ENCODE results near the gene BTRC. TPM values are rescaled to one million over a fixed set of nuclear protein-coding genes. Genes with fewer than 3 reads are reported as not detected.

BTRC gene
- total RNA-seq, 1 donor: 6.7 TPM

DNA sequence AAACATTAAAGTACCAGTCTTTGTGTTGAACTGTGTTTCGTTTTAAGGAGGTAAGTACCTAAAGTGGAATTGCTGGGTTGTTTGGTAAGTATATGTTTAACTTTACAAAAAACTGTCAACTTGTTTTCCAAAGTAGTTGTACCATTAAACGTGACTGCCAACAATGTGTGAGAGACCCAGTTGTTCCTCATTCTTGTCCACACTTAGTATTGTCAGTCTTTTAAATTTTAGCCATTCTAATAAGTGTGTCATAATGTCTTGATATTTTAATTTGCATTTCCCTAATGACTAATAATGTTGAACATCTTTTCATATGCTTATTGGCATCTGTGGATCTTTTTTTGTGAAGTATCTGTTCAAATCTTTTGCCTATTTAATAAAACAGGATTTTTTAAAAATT is 159.8 kb downstream of the BTRC start:
- no peak for DNase-seq (ENCODE audit: low read depth in 2 of 3, low spot score in 2 of 3)

DNA sequence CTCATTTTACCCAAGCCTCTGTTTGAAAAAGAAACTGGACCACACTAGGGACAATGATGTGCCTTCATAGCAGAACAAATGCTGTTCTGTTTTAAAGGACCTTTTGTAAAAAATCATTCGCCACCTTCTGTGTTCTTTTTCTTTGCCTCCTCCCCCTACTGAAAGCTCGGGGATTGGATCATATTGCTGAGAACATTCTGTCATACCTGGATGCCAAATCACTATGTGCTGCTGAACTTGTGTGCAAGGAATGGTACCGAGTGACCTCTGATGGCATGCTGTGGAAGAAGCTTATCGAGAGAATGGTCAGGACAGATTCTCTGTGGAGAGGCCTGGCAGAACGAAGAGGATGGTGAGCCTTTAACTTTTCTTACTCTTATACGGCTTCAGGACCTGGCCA is 171.9 kb downstream of the BTRC start:
- no peak for DNase-seq (ENCODE audit: low read depth in 2 of 3, low spot score in 2 of 3)

DNA sequence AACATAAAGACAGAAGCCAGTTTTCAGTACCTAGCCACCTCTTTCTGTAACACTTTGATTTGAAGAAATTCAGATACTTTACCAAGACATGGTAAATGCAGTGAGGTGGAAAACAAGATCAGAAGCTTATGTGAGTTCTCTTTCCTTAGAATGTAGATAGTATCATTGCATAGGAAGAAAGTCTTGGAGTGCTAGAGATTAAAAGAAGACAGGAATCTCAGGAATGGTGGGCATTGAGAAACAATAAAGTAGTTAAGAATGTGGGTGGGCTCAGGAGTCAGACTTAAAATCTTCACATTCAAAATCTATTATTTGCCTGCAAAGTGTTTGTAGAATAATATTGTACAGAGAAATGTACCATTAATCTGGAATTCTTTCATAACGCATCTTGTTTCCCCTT is 175.2 kb downstream of the BTRC start:
- DNase-seq (ENCODE audit: low read depth in 2 of 3, low spot score in 2 of 3): no peak

DNA sequence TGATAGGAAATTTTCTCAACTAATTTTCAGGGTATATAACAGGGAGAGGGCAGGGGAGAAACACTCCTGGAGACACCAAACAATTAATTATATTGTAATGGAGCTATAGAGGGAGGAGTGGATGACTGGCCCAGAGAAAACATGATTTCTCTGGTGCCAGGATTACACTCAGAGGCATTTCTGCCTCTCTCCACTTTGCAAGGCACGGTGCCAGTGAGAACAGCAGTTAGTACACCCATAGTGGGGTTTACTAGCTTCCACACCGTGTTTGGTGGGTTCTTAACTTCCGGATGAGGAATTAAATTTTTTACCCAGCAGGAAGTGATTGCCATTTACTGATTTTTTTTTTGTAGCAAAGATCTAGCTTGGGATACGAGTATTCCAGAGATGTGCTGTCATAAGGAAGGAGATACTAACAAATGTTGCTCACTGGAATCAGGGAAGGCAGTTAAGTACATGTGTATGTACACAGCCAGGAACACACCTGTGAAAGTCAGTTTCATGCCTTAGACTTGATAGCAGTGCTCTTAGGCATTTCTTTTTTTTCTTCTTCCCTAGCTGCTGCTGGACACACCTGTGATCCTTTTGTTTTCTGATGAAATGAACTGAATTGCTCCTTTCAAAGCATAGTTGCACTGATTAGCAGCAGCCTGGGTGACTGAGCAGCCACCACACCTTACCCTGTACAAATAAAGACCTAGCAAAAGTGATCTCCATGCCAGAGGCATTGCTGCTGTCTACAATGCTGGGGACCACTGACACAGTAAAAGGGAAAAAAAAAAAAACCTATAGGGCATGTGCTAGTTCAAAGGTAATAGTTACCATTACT is 176.0 kb downstream of the BTRC start:
- DNase-seq (ENCODE audit: low read depth in 2 of 3, low spot score in 2 of 3): no peak

DNA sequence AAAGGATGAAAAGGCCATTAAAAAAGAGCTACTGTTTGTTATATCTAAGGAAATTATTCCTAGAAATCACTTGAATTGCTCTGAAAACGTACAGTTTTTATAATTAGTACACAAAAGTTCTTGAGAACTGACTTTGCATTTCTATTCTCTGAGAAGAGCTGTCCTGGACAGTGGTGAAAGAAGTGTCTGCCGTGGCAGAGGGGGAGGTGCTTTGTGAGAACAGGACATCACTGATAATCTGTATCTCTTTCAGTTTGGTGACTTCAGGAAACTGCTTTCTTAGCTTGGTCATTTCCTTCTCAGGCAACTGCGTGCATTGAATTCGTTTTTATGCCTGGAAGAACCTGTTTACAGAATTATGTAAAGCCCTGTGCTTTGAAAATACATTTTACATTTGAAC is 182.0 kb downstream of the BTRC start:
- peak in 2 of 3 donors; percentile 49 to 76 for DNase-seq (ENCODE audit: low read depth in 2 of 3, low spot score in 2 of 3)

DNA sequence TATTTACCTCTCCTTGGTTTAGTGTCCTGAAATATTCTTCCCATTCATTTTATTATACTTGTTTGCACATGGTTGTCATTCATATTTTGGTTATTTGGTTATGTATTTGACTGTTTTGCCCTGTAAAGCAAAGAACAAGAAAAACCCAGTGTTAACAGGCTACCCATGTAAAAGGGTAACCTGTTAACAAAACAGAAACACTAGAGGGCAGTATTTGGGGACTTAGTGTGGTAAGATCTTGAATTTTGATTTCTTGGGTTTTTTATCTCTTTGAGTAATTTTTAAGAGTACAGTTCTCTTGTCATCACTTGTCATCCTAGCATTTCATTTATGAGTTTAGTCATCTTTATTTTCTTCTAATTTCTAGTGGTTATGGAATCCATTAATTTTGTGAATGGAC is 182.8 kb downstream of the BTRC start:
- peak; percentile 7 to 63 (median 21) for DNase-seq (ENCODE audit: low read depth in 2 of 3, low spot score in 2 of 3)

DNA sequence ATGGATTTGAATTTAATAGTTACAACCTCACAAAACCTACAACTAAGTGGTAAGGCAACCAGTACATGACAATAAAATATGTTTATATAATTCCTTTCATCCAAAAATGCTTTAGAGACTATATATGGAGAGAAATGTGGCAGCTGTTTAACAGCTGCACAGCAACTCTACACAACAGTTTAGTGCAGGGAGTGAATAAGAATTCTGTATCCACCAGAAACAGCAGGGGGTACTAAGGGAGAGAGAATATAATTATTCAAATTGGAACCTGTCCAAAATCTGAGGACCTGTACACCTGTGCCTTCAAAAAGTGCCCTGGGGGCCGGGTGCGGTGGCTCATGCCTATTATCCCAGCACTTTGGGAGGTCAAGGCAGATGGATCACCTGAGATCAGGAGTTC is 184.5 kb downstream of the BTRC start:
- no peak for DNase-seq (ENCODE audit: low read depth in 2 of 3, low spot score in 2 of 3)

DNA sequence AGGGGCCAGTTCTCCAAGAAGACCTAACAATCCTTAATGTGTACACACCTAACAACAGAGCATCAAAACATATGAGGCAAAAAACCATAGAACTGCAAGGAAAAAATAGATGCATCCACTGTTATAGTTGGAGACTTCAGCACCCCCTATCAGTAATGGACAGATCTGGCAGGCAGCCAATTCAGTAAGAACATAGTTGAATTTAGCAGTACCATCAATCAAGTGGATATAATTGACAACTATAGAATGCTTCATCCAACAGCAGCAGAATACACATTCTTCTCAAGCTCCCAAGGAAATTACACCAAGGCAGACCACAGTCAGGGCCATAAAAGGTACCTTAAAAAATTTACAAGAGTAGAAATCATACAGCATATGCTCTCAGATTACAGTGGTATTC is 191.9 kb downstream of the BTRC start:
- DNase-seq (ENCODE audit: low read depth in 2 of 3, low spot score in 2 of 3): no peak

DNA sequence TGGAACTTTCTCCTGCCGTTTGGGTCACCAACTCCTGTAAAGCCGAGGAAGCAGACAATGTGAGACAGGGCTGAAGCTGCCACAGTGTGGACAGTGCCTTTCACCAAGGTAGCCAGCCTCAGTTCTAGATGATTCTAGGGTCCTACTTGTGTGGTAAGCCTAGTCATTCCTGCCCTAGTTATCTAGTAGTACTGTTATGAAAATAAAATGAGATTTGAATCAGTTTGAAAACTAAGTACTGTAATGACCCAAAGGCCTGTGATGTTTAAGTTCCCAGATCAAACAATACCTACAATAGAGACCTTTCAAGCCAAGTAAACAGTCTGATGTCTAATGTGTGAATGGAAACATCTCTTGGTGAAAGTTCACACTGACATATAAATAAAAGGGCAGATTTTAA is 197.0 kb downstream of the BTRC start:
- DNase-seq (ENCODE audit: low read depth in 2 of 3, low spot score in 2 of 3): no peak

DNA sequence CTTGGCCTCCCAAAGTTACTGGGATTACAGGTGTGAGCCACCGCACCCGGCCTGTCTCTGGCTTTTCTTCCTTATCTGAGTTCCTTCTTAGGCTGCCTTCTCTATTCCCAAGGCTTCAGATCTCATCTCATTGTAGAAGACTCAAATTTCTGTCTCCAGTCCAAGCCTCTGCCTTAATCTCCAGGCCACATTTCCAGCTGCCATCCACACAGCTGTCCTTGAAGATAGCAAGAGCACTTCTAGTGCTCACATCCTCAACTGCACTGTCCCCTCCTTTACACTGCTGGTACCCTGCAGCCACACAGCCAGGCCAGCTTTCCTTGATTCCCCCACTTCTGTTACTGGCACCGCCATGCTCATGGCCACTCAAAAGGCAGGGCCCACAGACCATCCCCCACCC is 198.5 kb downstream of the BTRC start:
- no peak for DNase-seq (ENCODE audit: low read depth in 2 of 3, low spot score in 2 of 3)

DNA sequence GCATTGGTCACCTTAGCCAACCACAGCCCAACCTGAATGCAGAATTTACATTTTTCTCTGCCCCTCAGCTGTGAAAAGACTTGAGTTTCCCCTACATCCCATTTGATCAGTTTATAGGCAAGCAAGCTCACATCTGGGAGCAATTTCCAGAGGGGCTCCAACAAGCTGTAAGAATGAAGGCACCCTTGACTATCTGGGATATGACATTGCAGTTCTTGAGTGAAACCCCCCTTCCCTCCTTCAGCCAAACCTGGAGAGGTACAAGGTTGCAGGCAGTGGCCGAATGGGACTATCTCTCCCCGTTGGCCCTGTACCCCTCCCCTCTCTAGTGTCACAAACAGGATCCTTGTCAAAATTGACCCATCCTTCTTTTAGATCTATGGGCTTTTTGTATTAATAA is 203.6 kb downstream of the BTRC start:
- no peak for DNase-seq (ENCODE audit: low read depth in 2 of 3, low spot score in 2 of 3)

DNA sequence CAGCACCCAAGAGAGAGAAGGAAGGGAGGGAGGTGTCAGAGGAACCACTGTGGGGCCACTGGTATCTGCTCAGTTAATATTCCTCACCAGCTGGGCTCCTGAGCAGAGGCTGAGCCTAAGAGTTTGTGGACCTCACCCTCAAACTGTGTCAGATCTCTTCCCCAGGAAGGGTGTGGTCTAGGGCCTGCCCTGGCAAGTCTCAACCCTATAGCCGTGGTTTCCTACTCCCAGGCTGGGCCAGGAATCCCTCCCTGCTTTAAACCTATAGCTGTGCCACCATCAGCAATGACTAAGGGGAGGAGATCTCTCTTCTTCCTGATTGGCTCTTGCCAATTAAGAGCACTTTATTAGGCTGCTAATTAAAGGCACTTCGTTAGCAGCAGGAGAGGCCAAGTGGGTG is 204.2 kb downstream of the BTRC start:
- DNase-seq (ENCODE audit: low read depth in 2 of 3, low spot score in 2 of 3): no peak

DNA sequence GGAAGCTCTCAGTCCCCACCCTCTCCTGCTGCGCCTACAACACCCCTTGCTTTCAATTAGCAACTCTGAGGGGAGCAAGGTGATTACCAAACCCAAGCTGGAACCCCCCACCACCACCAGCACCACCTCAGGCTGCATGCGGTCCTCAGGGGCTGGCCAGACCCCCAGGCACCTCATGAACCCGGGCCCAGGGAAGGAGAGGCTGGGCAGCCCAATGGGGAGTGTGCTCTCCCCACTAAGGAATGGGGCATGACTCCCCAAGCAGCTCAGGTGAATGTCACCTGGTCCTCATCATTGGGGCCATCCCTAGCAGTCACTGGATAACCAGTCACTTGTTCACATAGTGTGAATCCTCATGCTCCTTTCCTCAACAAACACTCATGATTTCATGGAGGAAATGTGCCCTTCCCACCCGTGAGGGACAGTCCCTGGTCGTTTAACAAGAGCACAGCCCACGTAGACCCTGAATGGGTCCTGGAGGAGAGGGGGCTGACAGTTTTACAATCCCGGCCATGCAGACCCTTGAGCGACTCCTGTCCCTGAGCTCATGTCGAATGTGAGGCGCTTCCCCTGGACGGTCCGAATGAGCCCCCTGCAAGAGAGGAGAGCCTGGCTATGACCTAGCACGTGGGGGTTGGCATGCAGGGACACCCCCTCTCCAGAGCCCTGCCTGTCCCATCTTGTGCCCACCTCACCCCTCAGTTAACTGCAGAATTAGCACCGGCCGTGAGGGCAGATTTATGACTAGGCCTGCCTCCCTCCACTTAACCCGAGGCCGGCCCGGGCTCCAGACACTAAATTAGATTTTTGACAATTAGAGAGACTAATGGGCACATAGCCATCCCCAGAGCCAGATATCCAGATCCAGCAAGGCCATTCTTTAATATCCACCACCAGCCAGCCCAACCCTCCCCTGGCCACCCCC is 205.0 kb downstream of the BTRC start:
- no peak for DNase-seq (ENCODE audit: low read depth in 2 of 3, low spot score in 2 of 3)

DNA sequence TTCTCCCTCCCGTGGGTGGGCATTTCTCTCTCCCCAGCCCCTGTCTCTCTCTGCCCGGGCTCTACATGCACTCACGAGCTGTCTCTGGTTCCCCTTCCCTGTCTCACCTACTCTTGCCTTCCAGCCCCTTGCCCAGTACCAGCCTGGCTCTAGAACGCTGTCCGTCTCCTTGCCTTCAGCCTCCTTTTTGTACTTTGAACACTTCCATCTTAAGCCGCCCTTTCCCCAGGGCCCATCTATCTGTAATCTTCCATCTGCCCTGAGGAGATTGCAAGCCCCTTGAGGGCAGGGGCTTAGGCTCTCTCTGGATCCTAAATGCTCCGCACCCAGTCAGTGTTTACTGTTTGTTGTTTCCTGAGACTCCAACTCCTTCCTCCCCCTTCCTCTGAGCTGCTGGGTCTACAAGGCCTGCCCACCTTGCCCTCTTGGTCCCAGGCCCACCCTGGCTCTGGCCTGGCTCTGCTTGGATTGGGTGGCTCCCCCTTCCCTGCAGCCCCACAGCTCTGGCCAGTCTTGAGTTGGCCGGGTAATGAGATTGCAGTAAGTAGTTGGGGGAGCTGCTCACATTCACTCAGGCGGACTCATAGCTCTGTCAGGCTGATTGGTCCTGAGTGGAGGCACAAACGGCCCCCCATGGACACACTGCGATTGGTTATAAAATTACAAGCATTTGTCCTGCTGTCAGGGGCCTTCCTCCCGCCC is 205.8 kb downstream of the BTRC start:
- no peak for DNase-seq (ENCODE audit: low read depth in 2 of 3, low spot score in 2 of 3)

DNA sequence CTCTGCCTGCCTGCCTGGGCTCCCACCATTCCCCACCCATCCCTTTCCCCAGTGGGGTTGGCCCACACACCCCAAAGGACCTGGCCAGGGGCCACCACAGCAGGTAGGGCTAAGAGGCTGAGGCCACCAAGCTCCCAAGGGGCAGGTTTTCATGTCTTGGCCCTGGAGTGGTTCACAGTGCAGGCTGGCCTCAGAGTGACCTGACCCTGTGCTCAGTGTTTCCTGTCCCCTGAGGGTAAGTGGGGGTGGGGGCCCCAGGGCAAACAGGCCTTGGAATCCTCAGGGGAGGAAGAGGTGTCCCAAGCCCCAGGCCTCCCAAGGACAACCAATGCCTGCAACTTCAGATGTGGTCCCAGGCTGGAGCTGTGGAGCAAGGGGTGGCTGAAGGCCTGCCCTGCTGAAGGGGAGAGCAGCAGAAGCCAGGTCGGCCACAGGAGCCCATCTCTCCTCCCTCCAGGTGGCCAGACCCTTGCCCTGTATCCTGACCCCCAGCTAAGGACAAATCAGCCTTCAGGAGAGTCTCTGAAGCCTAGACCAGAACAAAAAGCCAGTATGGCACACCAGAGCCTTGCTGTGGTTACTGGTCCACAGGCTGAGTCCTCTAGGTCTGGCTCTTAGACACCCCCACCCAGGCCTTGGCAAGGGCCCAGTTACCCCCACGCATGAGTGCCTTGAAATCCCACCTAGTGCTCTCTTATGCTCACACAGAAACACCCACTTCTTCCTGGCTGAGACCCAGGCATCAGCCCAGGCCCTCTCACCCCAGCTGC is 206.5 kb downstream of the BTRC start:
- no peak for DNase-seq (ENCODE audit: low read depth in 2 of 3, low spot score in 2 of 3)

DNA sequence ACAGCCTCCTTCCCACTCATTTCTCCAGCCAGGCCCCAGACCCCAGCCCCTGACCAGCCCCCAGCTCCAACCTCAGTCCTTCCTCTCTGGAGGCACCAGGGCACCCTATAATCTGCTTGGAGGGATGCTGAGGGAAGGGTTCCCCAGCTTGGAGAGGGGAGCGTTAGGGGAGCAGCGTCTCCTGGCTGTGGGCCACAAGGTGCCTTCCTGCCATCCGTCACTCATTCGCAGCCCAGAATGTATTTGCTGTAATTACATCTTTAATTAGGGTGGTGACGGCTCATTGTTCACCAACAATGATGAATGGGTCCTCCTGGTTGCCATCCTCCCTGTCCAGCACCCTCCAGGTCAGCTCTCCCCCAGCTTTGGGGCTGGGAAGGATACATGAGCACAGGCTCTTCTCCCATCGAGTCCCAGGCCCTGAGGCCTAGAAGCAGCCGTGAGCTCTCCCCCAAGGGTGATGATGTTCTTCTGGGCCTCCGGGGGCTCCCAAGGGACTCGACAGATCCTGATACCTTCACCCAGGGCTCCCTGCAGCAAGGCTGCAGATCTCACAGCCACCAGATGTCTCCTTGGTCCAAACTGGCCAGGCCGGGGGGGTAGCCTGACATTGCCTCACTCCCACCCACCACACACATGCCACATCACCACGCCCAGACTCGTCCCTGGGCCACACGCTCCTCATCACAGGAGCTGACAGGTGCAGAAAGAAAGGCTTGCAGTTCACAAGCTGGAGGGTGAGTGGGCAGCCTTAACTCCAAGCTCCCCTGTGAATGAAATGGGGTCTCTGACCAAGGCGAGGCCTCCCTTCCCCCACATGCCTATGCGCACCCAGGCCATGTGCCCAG is 207.3 kb downstream of the BTRC start:
- no peak for DNase-seq (ENCODE audit: low read depth in 2 of 3, low spot score in 2 of 3)

DNA sequence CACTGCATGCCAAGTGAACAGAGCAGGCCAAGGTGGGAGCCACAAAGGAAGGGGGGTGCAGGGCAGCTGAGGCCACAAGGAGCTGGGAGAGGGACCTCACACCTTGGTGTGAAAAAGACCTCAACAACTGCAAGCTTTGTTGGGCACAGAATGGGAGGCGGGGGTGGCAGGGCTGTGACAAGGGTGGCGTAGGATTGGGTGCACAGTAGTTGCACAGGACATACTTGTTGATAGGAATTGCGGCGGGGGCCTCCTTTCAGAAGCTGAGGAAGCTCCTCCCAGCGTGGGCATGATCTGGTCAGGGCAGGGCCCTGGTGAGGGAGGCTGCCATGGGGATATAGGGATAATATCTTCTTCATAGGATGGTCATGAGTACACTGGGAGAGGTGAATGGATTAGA is 208.3 kb downstream of the BTRC start:
- no peak for DNase-seq (ENCODE audit: low read depth in 2 of 3, low spot score in 2 of 3)

DNA sequence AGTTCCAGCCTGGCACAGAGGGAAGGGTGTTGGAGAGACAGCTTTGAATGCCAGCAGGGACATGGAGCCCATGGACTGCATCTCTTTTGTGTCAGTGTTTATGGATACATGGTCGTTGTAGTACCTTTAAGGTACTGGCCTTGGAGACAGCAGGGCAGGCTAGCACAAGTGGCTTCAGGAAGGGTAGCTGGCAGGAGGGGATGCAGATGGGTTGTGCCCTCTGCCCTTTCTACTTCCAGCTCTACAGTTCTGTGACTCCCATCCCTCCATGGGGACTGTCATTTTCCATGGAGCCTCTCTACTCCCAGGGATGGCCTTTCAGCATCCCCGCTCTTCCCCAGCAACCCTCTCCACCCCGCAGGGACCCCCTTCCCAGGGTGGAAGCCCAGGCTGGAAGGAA is 209.0 kb downstream of the BTRC start:
- DNase-seq (ENCODE audit: low read depth in 2 of 3, low spot score in 2 of 3): no peak

DNA sequence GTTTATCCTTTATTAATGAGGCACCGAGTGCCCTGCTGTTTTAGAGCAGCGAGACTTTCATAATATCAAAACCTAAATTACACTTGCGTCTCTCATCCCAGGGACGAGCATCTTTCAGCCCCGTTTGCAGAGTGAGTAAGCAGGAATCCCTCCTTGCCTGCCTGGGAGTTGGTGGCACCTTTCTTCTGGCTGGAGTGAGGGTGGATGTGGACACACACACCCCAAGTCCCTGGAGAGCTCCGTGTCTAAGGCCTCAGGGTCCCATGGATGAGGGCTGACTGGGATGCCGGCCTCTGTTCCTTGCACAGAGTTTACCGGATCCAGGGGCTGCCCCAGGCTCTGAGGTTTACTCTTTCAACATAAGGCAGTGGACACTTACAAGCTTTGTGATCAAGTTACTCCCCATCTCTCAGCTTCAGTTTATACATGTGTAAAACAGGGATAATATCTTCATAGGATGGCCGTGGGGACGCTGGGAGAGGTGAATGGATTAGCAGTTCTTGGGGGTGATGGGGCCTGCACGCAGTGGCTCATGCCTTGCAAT is 209.6 kb downstream of the BTRC start:
- DNase-seq (ENCODE audit: low read depth in 2 of 3, low spot score in 2 of 3): no peak
